Astrocyte (in vitro differentiated cells and primary cell): ENCODE measurements around the gene WT1. TPM values are rescaled to one million over a fixed set of nuclear protein-coding genes. Genes with fewer than 3 reads are reported as not detected.

Source experiments
- DNase-seq: peaks from one replicate; pipeline ENCODE4 v3.0.0-alpha.2; 2010; ENCODE audit warnings: low read depth
- FAIRE-seq: peaks from 2 replicates; lab custom pipeline; 2011; peaks lifted over from hg19 to GRCh38; lab: Jason Lieb, UNC
- H2AFZ ChIP-seq: 2 replicates; pipeline ENCODE4 v1.6.0; 2012; ENCODE audit warnings: low read depth, low read length, inconsistent platforms
- H3K27ac ChIP-seq: 2 replicates; pipeline ENCODE4 v1.5.1; 2011; ENCODE audit warnings: low read depth, low read length, inconsistent platforms
- H3K27me3 ChIP-seq: 2 replicates; pipeline ENCODE4 v1.6.0; 2011; ENCODE audit warnings: low read length, inconsistent platforms; ENCODE audit not compliant: insufficient read depth
- H3K36me3 ChIP-seq: 2 replicates; pipeline ENCODE4 v1.5.1; 2011; ENCODE audit warnings: low read length, inconsistent platforms; ENCODE audit not compliant: insufficient read depth
- H3K4me1 ChIP-seq: 2 replicates; pipeline ENCODE4 v1.5.1; 2011; ENCODE audit warnings: low read length, inconsistent platforms; ENCODE audit not compliant: insufficient read depth
- H3K4me2 ChIP-seq: 2 replicates; pipeline ENCODE4 v1.6.0; 2012; ENCODE audit warnings: low read length, inconsistent platforms
- H3K4me3 ChIP-seq: 2 replicates; pipeline ENCODE4 v1.5.1; 2011; ENCODE audit warnings: low read depth, mild to moderate bottlenecking, low read length, inconsistent platforms; ENCODE audit not compliant: insufficient read depth
- H3K79me2 ChIP-seq: 2 replicates; pipeline ENCODE4 v1.6.0; 2012; ENCODE audit warnings: mild to moderate bottlenecking, low read length, inconsistent platforms; ENCODE audit not compliant: insufficient read depth
- H3K9ac ChIP-seq: 2 replicates; pipeline ENCODE4 v1.6.0; 2012; ENCODE audit warnings: mild to moderate bottlenecking, low read length, inconsistent platforms
- H3K9me3 ChIP-seq: 2 replicates; pipeline ENCODE4 v1.5.1; 2012; ENCODE audit warnings: low read depth, mild to moderate bottlenecking, low read length, inconsistent platforms; ENCODE audit not compliant: insufficient read depth
- H4K20me1 ChIP-seq: 2 replicates; pipeline ENCODE4 v1.6.0; 2012; ENCODE audit warnings: low read length, inconsistent platforms; ENCODE audit not compliant: insufficient read depth
- H3K27ac Mint-ChIP-seq: one replicate; pipeline ENCODE4 v1.8.0; 2021; ENCODE audit warnings: mild to moderate bottlenecking, mixed read lengths; ENCODE audit not compliant: unreplicated experiment
- H3K27me3 Mint-ChIP-seq: one replicate; pipeline ENCODE4 v1.8.0; 2021; ENCODE audit warnings: low read depth, mixed read lengths; ENCODE audit not compliant: unreplicated experiment
- H3K36me3 Mint-ChIP-seq: one replicate; pipeline ENCODE4 v1.8.0; 2021; ENCODE audit warnings: low read depth, mixed read lengths; ENCODE audit not compliant: unreplicated experiment
- H3K4me1 Mint-ChIP-seq: one replicate; pipeline ENCODE4 v1.8.0; 2021; ENCODE audit warnings: low read depth, mixed read lengths; ENCODE audit not compliant: unreplicated experiment
- H3K4me3 Mint-ChIP-seq: one replicate; pipeline ENCODE4 v1.8.0; 2021; ENCODE audit warnings: mild to moderate bottlenecking, moderate library complexity, mixed read lengths; ENCODE audit not compliant: unreplicated experiment
- H3K9me3 Mint-ChIP-seq: one replicate; pipeline ENCODE4 v1.8.0; 2021; ENCODE audit warnings: mild to moderate bottlenecking, mixed read lengths; ENCODE audit not compliant: unreplicated experiment
- CTCF ChIP-seq: IDR thresholded peaks from 2 replicates; pipeline ENCODE4 v1.5.1; 2011; ENCODE audit warnings: low read depth, mild to moderate bottlenecking, inconsistent platforms, low read length, moderate library complexity; ENCODE audit not compliant: insufficient read depth
- EZH2 ChIP-seq: IDR thresholded peaks from 2 replicates; pipeline ENCODE4 v1.6.1; 2012; ENCODE audit warnings: mild to moderate bottlenecking, low read length, inconsistent platforms; ENCODE audit not compliant: insufficient read depth
- total RNA-seq: library from RNA; stranded (reverse); gene quantifications from 2 replicates; pipeline ENCODE4 v1.2.1, GENCODE V29; 2021

Gene WT1
- total RNA-seq, 1 donor from 2014 or later: 0.45 TPM

GRCh38 chr11:32422545-32422944 lies 12.8 kb downstream of the WT1 start:
- Histone ChIP-seq H3K36me3 (no peaks in the 10 kb centered on the region), H3K4me3 (no peak overlapping the region), H3K4me2 (no peak overlapping the region), H4K20me1 (no peaks in the 10 kb centered on the region), H3K27ac (no peak overlapping the region), H3K9ac (no peak overlapping the region), H3K9me3 (peaks cover 5% of the 10 kb centered on the region), H3K27me3 (peaks cover 44% of the 10 kb centered on the region), H2AFZ (no peak overlapping the region), H3K4me1 (no peaks in the 10 kb centered on the region), H3K79me2 (no peaks in the 10 kb centered on the region)
- no peak for TF ChIP-seq CTCF
- no peak for TF ChIP-seq EZH2
- Mint-ChIP-seq H3K36me3 (no peaks in the 10 kb centered on the region), H3K4me1 (peaks cover 36% of the 10 kb centered on the region), H3K9me3 (peaks cover 5% of the 10 kb centered on the region), H3K27me3 (peaks cover 42% of the 10 kb centered on the region), H3K27ac (no peak overlapping the region), H3K4me3 (no peak overlapping the region)
- no peak for DNase-seq
- no peak for FAIRE-seq

GRCh38 chr11:32421992-32422391 lies 13.3 kb downstream of the WT1 start:
- Histone ChIP-seq H3K4me2 (no peak overlapping the region), H3K4me1 (no peaks in the 10 kb centered on the region), H3K9me3 (peaks cover 5% of the 10 kb centered on the region), H3K9ac (no peak overlapping the region), H4K20me1 (no peaks in the 10 kb centered on the region), H3K36me3 (no peaks in the 10 kb centered on the region), H3K27ac (no peak overlapping the region), H3K27me3 (peaks cover 39% of the 10 kb centered on the region), H3K79me2 (no peaks in the 10 kb centered on the region), H2AFZ (no peak overlapping the region), H3K4me3 (no peak overlapping the region)
- Mint-ChIP-seq H3K9me3 (peaks cover 5% of the 10 kb centered on the region), H3K4me1 (peaks cover 36% of the 10 kb centered on the region), H3K27ac (no peak overlapping the region), H3K36me3 (no peaks in the 10 kb centered on the region), H3K4me3 (no peak overlapping the region), H3K27me3 (peaks cover 38% of the 10 kb centered on the region)
- no peak for FAIRE-seq
- TF ChIP-seq CTCF: no peak
- TF ChIP-seq EZH2: no peak
- peak; percentile 9 for DNase-seq

GRCh38 chr11:32420937-32421901 lies 14.1 kb downstream of the WT1 start:
- no peaks in the 10 kb centered on the region for H3K79me2 ChIP-seq
- Mint-ChIP-seq H3K4me1 (peaks cover 36% of the 10 kb centered on the region), H3K4me3 (peak overlapping the region; percentile 17), H3K27ac (peak overlapping the region; percentile 70), H3K9me3 (peaks cover 2% of the 10 kb centered on the region), H3K36me3 (no peaks in the 10 kb centered on the region), H3K27me3 (peaks cover 33% of the 10 kb centered on the region)
- DNase-seq: no peak
- H3K4me1 ChIP-seq: no peaks in the 10 kb centered on the region
- peaks cover 36% of the 10 kb centered on the region for H3K27me3 ChIP-seq
- no peak overlapping the region for H3K4me2 ChIP-seq
- no peak overlapping the region for H3K27ac ChIP-seq
- H3K4me3 ChIP-seq: no peak overlapping the region
- H2AFZ ChIP-seq: no peak overlapping the region
- H3K9ac ChIP-seq: no peak overlapping the region
- H4K20me1 ChIP-seq: no peaks in the 10 kb centered on the region
- FAIRE-seq: no peak
- TF ChIP-seq EZH2: no peak
- H3K36me3 ChIP-seq: no peaks in the 10 kb centered on the region
- H3K9me3 ChIP-seq: peaks cover 5% of the 10 kb centered on the region
